ENCODE data around the gene MYO5B. TPM values are rescaled to one million over a fixed set of nuclear protein-coding genes. Genes with fewer than 3 reads are reported as not detected.

Gene MYO5B
- polyA plus RNA-seq, 2 of the 4 experiments (the other 2 are of a cell fraction), result 6.4 to 18.4 TPM

DNA sequence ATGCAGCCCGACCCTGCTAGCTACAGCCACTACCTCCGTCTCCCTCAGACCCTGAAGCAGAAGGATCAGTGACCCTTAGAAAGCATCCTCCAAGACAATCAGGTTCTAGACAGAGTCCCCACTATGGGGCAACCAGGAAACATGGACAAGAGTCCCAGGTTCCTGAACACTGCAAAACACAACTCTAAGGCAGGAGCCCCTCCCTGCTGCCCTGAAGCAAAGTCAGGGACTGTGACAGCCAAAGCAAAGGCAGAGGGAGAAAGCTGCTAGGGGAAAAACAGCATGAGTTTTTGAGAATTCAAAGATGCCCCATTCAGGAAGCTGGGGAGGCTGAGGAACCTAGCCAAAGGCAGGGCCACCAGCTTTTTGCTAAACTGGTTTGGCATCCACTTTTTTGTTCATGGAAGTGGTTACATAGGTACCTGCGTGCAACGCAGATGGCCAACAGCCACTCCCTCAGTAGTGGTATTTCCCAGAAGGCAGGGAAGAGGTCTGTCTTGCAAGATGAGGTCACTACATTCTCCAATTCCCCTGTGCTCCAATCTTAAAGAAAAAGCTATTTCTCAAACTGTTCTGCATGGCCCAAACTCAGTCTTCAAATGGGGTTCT, 33.2 kb downstream of the MYO5B start:
- Histone ChIP-seq H3K4me3 (no peak overlapping the region), H3K27ac (no peak overlapping the region), H3K4me2 (no peak overlapping the region), H3K4me1 (no peaks in the 10 kb centered on the region), H3K9me3 (no peaks in the 10 kb centered on the region)
- ATAC-seq, result no peak
- no peak for FAIRE-seq
- TF ChIP-seq EP300 (IDR thresholded peaks at IDR 0.05) (no peak), ZC3H11A (IDR thresholded peaks at IDR 0.05) (no peak), PHF8 (IDR thresholded peaks at IDR 0.05; ENCODE audit: borderline replicate concordance, low read depth) (no peak)
- 8% methylated on average over 4 of the region's 4 CpGs for WGBS (ENCODE audit: missing lambda C conversion rate)
- POLR2A ChIA-PET, result no interaction called here
- CTCF ChIA-PET, result no interaction called here
- no peak for DNase-seq (ENCODE audit: low read depth in 1 of 2, low spot score in 1 of 2)

DNA sequence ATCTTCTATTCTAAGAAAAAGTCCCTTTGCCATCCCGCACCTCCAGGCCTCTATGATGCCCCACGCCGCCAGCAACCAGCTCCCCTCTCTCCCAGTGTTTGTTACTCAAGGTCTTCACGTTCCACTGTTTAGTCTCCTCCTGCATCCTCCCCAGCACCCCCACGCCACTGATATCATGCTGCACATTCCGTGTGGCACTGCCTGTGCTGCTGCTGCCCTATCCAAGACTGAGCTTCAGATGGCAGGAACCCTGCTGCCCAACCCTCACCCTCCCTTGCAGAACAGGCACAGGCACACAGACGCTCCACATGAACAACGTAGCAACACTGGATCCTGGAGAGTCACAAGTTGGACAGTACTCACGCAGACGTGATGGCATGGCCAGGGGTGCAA, 35.3 kb downstream of the MYO5B start:
- H3K4me1 ChIP-seq, result no peaks in the 10 kb centered on the region
- no peak overlapping the region for H3K27ac ChIP-seq
- CTCF ChIA-PET, result interaction anchor here (1.3 to 1.5 kb wide), 2 partner anchors 35 to 45 kb away, joined by 3 to 5 read pairs; partner anchors contain the start of gene MYO5B
- no peak overlapping the region for H3K4me3 ChIP-seq
- H3K4me2 ChIP-seq, result no peak overlapping the region
- 18% methylated on average over 10 of the region's 10 CpGs for WGBS (ENCODE audit: missing lambda C conversion rate)
- FAIRE-seq, result no peak
- no peak for DNase-seq (ENCODE audit: low read depth in 1 of 2, low spot score in 1 of 2)
- POLR2A ChIA-PET, result no interaction called here
- no peaks in the 10 kb centered on the region for H3K9me3 ChIP-seq
- ATAC-seq, result no peak
- TF ChIP-seq CHD4 (IDR thresholded peaks at IDR 0.05; ENCODE audit: borderline replicate concordance) (no peak), EP300 (IDR thresholded peaks at IDR 0.05) (no peak), CBX8 (IDR thresholded peaks at IDR 0.05) (no peak), BHLHE40 (IDR thresholded peaks at IDR 0.05; ENCODE audit: low read depth, low read length) (no peak), RFX5 (IDR thresholded peaks at IDR 0.05) (no peak), SREBF2 (IDR thresholded peaks at IDR 0.05) (no peak), FOSB (CRISPR knock-in tag; IDR thresholded peaks at IDR 0.05) (no peak), KDM1A (IDR thresholded peaks at IDR 0.05; ENCODE audit: low read depth) (no peak), RNF2 (IDR thresholded peaks at IDR 0.05; ENCODE audit: borderline replicate concordance, low read depth) (no peak), NFE2L2 (conservative IDR thresholded peaks at IDR 0.05; ENCODE audit: low read length) (no peak), TP53 (CRISPR knock-in tag; IDR thresholded peaks at IDR 0.05) (no peak), HOXA7 (CRISPR knock-in tag; IDR thresholded peaks at IDR 0.05) (no peak)
- TF ChIP-seq, protein P1, sequence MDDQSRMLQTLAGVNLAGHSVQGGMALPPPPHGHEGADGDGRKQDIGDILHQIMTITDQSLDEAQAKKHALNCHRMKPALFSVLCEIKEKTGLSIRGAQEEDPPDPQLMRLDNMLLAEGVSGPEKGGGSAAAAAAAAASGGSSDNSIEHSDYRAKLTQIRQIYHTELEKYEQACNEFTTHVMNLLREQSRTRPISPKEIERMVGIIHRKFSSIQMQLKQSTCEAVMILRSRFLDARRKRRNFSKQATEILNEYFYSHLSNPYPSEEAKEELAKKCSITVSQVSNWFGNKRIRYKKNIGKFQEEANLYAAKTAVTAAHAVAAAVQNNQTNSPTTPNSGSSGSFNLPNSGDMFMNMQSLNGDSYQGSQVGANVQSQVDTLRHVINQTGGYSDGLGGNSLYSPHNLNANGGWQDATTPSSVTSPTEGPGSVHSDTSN (IDR thresholded peaks at IDR 0.05), result no peak
- TF ChIP-seq, protein P2, sequence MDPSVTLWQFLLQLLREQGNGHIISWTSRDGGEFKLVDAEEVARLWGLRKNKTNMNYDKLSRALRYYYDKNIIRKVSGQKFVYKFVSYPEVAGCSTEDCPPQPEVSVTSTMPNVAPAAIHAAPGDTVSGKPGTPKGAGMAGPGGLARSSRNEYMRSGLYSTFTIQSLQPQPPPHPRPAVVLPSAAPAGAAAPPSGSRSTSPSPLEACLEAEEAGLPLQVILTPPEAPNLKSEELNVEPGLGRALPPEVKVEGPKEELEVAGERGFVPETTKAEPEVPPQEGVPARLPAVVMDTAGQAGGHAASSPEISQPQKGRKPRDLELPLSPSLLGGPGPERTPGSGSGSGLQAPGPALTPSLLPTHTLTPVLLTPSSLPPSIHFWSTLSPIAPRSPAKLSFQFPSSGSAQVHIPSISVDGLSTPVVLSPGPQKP (IDR thresholded peaks at IDR 0.05; ENCODE audit: low read depth, low read length), result no peak
- TF ChIP-seq, protein P3, sequence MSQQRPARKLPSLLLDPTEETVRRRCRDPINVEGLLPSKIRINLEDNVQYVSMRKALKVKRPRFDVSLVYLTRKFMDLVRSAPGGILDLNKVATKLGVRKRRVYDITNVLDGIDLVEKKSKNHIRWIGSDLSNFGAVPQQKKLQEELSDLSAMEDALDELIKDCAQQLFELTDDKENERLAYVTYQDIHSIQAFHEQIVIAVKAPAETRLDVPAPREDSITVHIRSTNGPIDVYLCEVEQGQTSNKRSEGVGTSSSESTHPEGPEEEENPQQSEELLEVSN (IDR thresholded peaks at IDR 0.05; ENCODE audit: borderline replicate concordance, low read depth), result no peak
- TF ChIP-seq, protein P4, sequence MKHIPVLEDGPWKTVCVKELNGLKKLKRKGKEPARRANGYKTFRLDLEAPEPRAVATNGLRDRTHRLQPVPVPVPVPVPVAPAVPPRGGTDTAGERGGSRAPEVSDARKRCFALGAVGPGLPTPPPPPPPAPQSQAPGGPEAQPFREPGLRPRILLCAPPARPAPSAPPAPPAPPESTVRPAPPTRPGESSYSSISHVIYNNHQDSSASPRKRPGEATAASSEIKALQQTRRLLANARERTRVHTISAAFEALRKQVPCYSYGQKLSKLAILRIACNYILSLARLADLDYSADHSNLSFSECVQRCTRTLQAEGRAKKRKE (CRISPR knock-in tag; IDR thresholded peaks at IDR 0.05; ENCODE audit: low read depth), result no peak
- TF ChIP-seq, protein P5, sequence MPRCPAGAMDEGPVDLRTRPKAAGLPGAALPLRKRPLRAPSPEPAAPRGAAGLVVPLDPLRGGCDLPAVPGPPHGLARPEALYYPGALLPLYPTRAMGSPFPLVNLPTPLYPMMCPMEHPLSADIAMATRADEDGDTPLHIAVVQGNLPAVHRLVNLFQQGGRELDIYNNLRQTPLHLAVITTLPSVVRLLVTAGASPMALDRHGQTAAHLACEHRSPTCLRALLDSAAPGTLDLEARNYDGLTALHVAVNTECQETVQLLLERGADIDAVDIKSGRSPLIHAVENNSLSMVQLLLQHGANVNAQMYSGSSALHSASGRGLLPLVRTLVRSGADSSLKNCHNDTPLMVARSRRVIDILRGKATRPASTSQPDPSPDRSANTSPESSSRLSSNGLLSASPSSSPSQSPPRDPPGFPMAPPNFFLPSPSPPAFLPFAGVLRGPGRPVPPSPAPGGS (IDR thresholded peaks at IDR 0.05), result no peak
- TF ChIP-seq, protein P6, sequence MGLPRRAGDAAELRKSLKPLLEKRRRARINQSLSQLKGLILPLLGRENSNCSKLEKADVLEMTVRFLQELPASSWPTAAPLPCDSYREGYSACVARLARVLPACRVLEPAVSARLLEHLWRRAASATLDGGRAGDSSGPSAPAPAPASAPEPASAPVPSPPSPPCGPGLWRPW (IDR thresholded peaks at IDR 0.05), result no peak

All from A549 (cell line).